Adrenal gland (tissue), 12 donors: ENCODE results near the gene MANEA. TPM values are rescaled to one million over a fixed set of nuclear protein-coding genes. Genes with fewer than 3 reads are reported as not detected.
A peak's percentile ranks its signal among the peaks of the same experiment; 100 is the strongest.
"Not testable (repeated sequence)": the region's sequence is repeated elsewhere in the genome, so short reads cannot be mapped to it uniquely, and the experiment has no call there.

Experiments
- DNase-seq, 7 donors: peaks; one replicate each; pipeline ENCODE4 v3.0.0-alpha.2; 2019 to 2020
- H3K27ac ChIP-seq, 5 donors: fragments of 200-600 bp; sonication (generic) in 4 of 5; 1 replicate in 3 of 5; 2 replicates in 2 of 5; pipeline versions ENCODE4 v1.5.1 to v1.8.0; 2016 to 2020; ENCODE audit warnings: mild to moderate bottlenecking in 1 of 5
- H3K27me3 ChIP-seq: fragments of 200-600 bp; 2 replicates; pipeline ENCODE4 v1.8.0; 2021
- H3K36me3 ChIP-seq, 2 donors: fragments of 200-600 bp; replicated peaks in 1 of 2; 1 replicate in 1 of 2; 2 replicates in 1 of 2; pipeline versions ENCODE4 v1.5.1 to v1.8.0; 2018 to 2022
- H3K4me1 ChIP-seq, 2 donors: fragments of 200-600 bp; replicated peaks in 1 of 2; 1 replicate in 1 of 2; 2 replicates in 1 of 2; pipeline versions ENCODE4 v1.5.1 to v1.8.0; 2018 to 2021
- H3K4me3 ChIP-seq, 4 donors: fragments of 200-600 bp; sonication (generic) in 3 of 4; one replicate each; pipeline ENCODE4 v1.5.1; 2016 to 2018
- H3K9me3 ChIP-seq, 3 donors: fragments of 200-600 bp; sonication (generic) in 1 of 3; replicated peaks in 1 of 3; 1 replicate in 2 of 3; 2 replicates in 1 of 3; pipeline versions ENCODE4 v1.5.1 to v1.8.0; 2016 to 2021
- POLR2A ChIP-seq, 2 donors: fragments of 450-650 bp; IDR thresholded peaks; one replicate each; pipeline ENCODE4 v1.6.1; 2017; ENCODE audit warnings: antibody characterized with exemption in 2 of 2, mild to moderate bottlenecking in 2 of 2, moderate library complexity in 1 of 2
- WGBS, 4 donors: extraction: QIAGEN DNeasy Blood & Tissue Kit in 2 of 4; methylation state at CpG; one replicate each; pipeline versions ENCODE4 v1.1.5 to v1.1.7; 2013 to 2017; 5-methylcytosine and 5-hydroxymethylcytosine counted together
- intact Hi-C, 2 donors: fragments of 100-400 bp; cut with DNase I; formaldehyde crosslinking; loops; one replicate each; pipeline versions ENCODE4 v1.14.1 to v1.15.0; 2022 to 2023
- polyA plus RNA-seq, 3 donors: library from polyadenylated mRNA; stranded (reverse); fragments of 200-250 nt in 2 of 3; fragments of 350-450 nt in 1 of 3; fragmentation: Illumina TruSeq in 1 of 3; extraction: RNeasy Lipid Tissue Mini Kit (QIAGEN cat#74804) in 1 of 3; gene quantifications; one replicate each; pipeline ENCODE4 v1.2.3, GENCODE V29; 2013 to 2014
- total RNA-seq, 9 donors: library from RNA; depleted of rRNA in 4 of 9; stranded (reverse); fragments of >200 nt in 4 of 9; fragments of 120-200 nt in 1 of 9; fragmentation: NEBNext Ultra II Directional in 1 of 9; extraction: Animal tissue kit (Norgen Biotek cat#: 25700) in 1 of 9; gene quantifications; one replicate each; pipeline versions ENCODE4 v1.1.0 to v1.2.4, GENCODE V29; 2013 to 2023
- TF ChIP-seq, protein P1 (sequence below), 6 experiments: fragments of 450-650 bp in 4 of 6; fragments of 200-600 bp in 2 of 6; sonication (generic) in 1 of 6; IDR thresholded peaks; 1 replicate in 5 of 6; 2 replicates in 1 of 6; pipeline versions ENCODE4 v1.5.1 to v1.8.0; 2016 to 2021; ENCODE audit warnings: antibody characterized with exemption in 6 of 6, mild to moderate bottlenecking in 2 of 6, moderate library complexity in 1 of 6
- donor health status: healthy with polysubstance abuse.
- donor health status: Bipolar disorder and iron deficiency.
- donor health status: DM: yes; HTN: yes; CAD: no.
- donor health status: DM: no; HTN: no; CAD: no.
- donor health status: DM: no; HTN: no; CAD: no.
- donor health status: DM: yes; HTN: yes; CAD: no.

Gene MANEA
- total and polyA plus RNA-seq, 12 donors, result 1.1 to 18.7 (median 10.5) TPM

DNA sequence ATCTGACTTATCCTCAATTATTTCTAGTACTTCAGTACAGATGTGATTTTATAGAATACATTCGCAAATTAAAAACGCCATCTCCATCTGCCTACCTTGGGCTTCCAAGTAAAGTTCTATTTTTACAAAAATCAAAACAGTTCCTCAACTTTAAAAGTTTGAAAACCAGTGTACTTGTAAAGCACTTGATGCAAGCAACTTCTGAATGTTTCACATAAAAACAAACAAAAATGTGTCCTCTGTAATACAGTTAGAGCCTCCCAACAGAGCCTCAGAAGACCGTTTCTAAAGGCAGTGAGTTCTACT, 384 bp upstream of the MANEA start:
- no peaks in the 10 kb centered on the region for H3K9me3 ChIP-seq
- no peak for TF ChIP-seq POLR2A (IDR thresholded peaks at IDR 0.05)
- TF ChIP-seq, protein P1, sequence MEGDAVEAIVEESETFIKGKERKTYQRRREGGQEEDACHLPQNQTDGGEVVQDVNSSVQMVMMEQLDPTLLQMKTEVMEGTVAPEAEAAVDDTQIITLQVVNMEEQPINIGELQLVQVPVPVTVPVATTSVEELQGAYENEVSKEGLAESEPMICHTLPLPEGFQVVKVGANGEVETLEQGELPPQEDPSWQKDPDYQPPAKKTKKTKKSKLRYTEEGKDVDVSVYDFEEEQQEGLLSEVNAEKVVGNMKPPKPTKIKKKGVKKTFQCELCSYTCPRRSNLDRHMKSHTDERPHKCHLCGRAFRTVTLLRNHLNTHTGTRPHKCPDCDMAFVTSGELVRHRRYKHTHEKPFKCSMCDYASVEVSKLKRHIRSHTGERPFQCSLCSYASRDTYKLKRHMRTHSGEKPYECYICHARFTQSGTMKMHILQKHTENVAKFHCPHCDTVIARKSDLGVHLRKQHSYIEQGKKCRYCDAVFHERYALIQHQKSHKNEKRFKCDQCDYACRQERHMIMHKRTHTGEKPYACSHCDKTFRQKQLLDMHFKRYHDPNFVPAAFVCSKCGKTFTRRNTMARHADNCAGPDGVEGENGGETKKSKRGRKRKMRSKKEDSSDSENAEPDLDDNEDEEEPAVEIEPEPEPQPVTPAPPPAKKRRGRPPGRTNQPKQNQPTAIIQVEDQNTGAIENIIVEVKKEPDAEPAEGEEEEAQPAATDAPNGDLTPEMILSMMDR (IDR thresholded peaks at IDR 0.05), result no peak
- no peaks in the 10 kb centered on the region for H3K27me3 ChIP-seq
- peak overlapping the region; percentile 13 to 98 (median 57) for H3K4me3 ChIP-seq
- H3K36me3 ChIP-seq, result no peaks in the 10 kb centered on the region
- H3K4me1 ChIP-seq, result peaks cover 5 to 26% of the 10 kb centered on the region in 2 donors
- no peak for DNase-seq
- 0 to 2% (median 1%) methylated on average over 3 of the region's 3 CpGs for WGBS, 4 donors
- H3K27ac ChIP-seq, result peak overlapping the region; percentile 34 to 96 (median 94)
- intact Hi-C loops, result no loop called here

DNA sequence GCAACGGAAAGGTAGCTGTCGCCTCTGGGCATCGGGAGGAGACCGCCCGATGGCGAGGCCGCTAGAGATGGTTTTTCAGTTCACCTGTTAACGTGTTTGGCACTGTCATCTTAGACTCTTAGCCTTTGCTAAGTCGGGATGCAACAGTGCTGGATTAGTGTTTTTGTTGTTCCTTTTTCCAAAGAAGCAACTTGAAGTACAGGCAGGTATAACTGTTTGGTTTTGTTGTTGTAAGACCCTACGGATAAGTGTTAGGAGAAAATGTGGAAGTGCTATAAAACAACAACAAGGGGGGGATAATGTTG, 723 bp downstream of the MANEA start:
- H3K27me3 ChIP-seq, result no peaks in the 10 kb centered on the region
- no peak for TF ChIP-seq POLR2A (IDR thresholded peaks at IDR 0.05)
- TF ChIP-seq, protein P1 (IDR thresholded peaks at IDR 0.05), result peak in 1 of 6 experiments; percentile 2
- WGBS, 4 donors, result 3 to 5% (median 4%) methylated on average over 10 of the region's 10 CpGs
- no peaks in the 10 kb centered on the region for H3K36me3 ChIP-seq
- H3K9me3 ChIP-seq, result no peaks in the 10 kb centered on the region
- H3K27ac ChIP-seq, result peak overlapping the region; percentile 34 to 96 (median 94)
- intact Hi-C loops, result no loop called here
- H3K4me1 ChIP-seq, result peaks cover 5 to 26% of the 10 kb centered on the region in 2 donors
- DNase-seq, result no peak
- H3K4me3 ChIP-seq, result peak overlapping the region; percentile 68 to 98 (median 92)

DNA sequence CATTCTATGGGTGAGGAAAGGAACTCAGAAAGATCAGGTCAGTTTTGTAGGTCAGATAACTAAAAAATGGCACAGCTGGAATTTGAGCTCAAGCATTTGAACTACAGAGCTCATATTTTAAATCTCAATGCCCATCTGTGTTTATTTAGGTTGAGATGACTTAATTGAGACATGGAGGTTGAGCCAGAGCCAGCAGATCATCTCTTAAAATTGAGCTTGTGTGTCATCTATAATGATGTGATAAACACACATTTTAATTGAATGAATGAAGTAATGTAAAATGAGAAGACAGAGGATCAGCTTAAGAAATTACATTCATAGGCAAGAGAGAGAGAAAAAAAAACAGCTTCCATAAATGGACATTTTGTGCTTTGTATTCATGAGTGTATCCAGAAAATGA, 3.7 kb downstream of the MANEA start:
- no peaks in the 10 kb centered on the region for H3K36me3 ChIP-seq
- no peaks in the 10 kb centered on the region for H3K9me3 ChIP-seq
- H3K4me1 ChIP-seq, result peaks cover 5 to 14% of the 10 kb centered on the region in 2 donors
- H3K27me3 ChIP-seq, result no peaks in the 10 kb centered on the region
- intact Hi-C loops, result no loop called here
- TF ChIP-seq, protein P1 (IDR thresholded peaks at IDR 0.05), result no peak
- no peak for TF ChIP-seq POLR2A (IDR thresholded peaks at IDR 0.05)
- no peak for DNase-seq
- no peak overlapping the region for H3K4me3 ChIP-seq
- H3K27ac ChIP-seq, result no peak overlapping the region

DNA sequence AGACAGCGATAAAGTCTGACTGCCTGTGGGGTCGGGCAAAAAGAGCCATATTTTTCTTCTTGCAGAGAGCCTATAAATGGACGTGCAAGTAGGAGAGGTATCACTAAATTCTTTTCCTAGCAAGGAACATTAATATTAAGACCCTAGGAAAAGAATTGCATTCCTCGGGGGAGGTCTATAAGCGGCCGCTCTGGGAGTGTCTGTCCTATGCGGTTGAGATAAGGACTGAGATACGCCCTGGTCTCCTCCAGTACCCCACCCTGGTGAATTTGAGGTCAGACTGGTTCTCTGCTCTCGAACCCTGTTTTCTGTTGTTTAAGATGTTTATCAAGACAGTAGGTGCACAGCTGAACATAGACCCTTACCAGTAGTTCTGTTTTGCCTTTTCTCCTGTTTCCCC, 6.9 kb downstream of the MANEA start:
- H3K4me3 ChIP-seq, H3K4me1 ChIP-seq, H3K9me3 ChIP-seq, H3K27me3 ChIP-seq, intact Hi-C loops, H3K36me3 ChIP-seq, H3K27ac ChIP-seq, DNase-seq: not testable (repeated sequence)
- WGBS, 4 donors, result 94 to 96% (median 95%) methylated on average over 9 of the region's 9 CpGs

DNA sequence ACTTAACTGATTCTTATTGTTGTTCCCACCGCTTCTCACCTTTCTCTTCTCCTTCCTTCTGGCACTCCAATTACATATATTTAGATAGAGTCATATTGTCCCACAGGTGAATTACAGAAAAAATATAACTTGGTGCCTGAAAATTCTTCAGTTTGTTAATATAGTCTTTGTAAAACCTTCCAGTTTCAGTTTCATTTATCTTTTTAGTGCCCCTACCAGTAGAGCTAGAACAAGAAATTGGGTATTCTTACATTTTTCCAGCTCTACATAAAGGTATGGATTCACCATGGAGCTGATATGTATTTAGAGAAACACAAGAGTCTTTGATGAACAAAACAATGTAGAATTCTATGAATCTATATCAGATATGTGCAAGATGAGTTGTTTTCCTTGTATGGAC, 10.7 kb downstream of the MANEA start:
- WGBS, 4 donors, result 92 to 100% (median 98%) methylated on average over 1 of the region's 1 CpG
- intact Hi-C loops, result no loop called here

More for the DNA sequence above, 10.7 kb downstream of the MANEA start:
- Histone ChIP-seq H3K27ac (no peak overlapping the region), H3K36me3 (no peaks in the 10 kb centered on the region), H3K4me3 (no peak overlapping the region), H3K9me3 (peaks cover 0 to 5% (median 0%) of the 10 kb centered on the region in 3 donors), H3K27me3 (no peaks in the 10 kb centered on the region), H3K4me1 (peaks cover 0 to 11% of the 10 kb centered on the region in 2 donors)
- DNase-seq, result no peak
- TF ChIP-seq, protein P1 (IDR thresholded peaks at IDR 0.05), result no peak
- no peak for TF ChIP-seq POLR2A (IDR thresholded peaks at IDR 0.05)
